ENCODE results near the gene LARGE1. TPM values are rescaled to one million over a fixed set of nuclear protein-coding genes. Genes with fewer than 3 reads are reported as not detected.
"Not testable (repeated sequence)": the region's sequence is repeated elsewhere in the genome, so short reads cannot be mapped to it uniquely, and the experiment has no call there.

The LARGE1 gene
- total RNA-seq, 1 donor from 2014 or later: 2.4 TPM

DNA sequence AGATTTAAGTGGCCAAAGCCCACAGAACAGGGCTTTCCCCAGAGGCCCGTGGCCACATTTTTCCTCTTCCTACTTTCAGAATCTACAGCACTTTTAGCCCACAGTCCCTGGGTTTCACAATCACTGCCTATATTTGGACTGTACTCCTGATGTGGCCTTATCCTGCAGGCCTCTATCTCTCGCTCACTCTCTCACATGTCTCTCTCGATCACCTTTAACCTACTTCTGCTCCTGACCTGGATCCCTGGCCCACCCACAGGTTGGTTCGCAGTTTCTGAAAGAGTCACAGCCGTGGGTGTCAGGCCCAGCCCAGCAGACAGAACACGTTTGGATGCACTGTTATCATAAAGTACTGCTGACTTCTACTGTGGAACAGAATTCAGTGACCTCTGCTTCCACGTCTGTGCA, 55.5 kb downstream of the LARGE1 start:
- Histone ChIP-seq H3K4me3 (ENCODE audit: low read depth, low read length) (no peak overlapping the region), H3K27me3 (ENCODE audit: control insufficient read depth, insufficient read depth, low read length) (no peaks in the 10 kb centered on the region), H3K36me3 (ENCODE audit: control insufficient read depth, insufficient read depth, low read length) (no peaks in the 10 kb centered on the region)
- TF ChIP-seq, protein P1, sequence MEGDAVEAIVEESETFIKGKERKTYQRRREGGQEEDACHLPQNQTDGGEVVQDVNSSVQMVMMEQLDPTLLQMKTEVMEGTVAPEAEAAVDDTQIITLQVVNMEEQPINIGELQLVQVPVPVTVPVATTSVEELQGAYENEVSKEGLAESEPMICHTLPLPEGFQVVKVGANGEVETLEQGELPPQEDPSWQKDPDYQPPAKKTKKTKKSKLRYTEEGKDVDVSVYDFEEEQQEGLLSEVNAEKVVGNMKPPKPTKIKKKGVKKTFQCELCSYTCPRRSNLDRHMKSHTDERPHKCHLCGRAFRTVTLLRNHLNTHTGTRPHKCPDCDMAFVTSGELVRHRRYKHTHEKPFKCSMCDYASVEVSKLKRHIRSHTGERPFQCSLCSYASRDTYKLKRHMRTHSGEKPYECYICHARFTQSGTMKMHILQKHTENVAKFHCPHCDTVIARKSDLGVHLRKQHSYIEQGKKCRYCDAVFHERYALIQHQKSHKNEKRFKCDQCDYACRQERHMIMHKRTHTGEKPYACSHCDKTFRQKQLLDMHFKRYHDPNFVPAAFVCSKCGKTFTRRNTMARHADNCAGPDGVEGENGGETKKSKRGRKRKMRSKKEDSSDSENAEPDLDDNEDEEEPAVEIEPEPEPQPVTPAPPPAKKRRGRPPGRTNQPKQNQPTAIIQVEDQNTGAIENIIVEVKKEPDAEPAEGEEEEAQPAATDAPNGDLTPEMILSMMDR (IDR thresholded peaks at IDR 0.05; ENCODE audit: insufficient read depth, low read length, severe bottlenecking): no peak
- FAIRE-seq: peak; percentile 81
- no peak for DNase-seq (ENCODE audit: low read depth)

- TF ChIP-seq, protein P1 (IDR thresholded peaks at IDR 0.05; ENCODE audit: insufficient read depth, low read length, severe bottlenecking): no peak
- FAIRE-seq: peak; percentile 18
- Histone ChIP-seq H3K4me3 (ENCODE audit: low read depth, low read length) (no peak overlapping the region), H3K36me3 (ENCODE audit: control insufficient read depth, insufficient read depth, low read length) (no peaks in the 10 kb centered on the region), H3K27me3 (ENCODE audit: control insufficient read depth, insufficient read depth, low read length) (no peaks in the 10 kb centered on the region)
- no peak for DNase-seq (ENCODE audit: low read depth)
Observed at GRCh38 chr22:33861216-33861875, 58.9 kb downstream of the LARGE1 start.

DNA sequence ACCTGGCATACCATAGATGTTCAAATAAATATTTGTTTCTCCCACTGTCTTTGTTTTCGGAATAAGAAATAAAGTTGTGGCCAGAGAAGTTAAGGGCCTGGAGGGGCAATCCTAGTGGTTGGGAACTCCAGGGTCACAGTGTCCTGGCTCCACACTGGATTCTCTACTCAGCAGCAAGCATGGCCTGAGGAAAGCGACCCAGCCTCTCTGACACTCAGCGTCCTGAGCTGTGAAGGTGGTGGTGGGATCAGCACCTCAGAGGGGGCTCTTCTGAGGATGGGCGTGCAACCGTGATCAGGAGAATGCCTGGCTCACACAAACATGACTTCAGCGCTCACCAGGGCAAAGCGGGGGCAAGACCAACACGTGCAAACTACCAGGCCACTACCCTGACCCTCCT, 59.9 kb downstream of the LARGE1 start:
- Histone ChIP-seq H3K27me3 (ENCODE audit: control insufficient read depth, insufficient read depth, low read length) (no peaks in the 10 kb centered on the region), H3K36me3 (ENCODE audit: control insufficient read depth, insufficient read depth, low read length) (no peaks in the 10 kb centered on the region), H3K4me3 (ENCODE audit: low read depth, low read length) (no peak overlapping the region)
- no peak for FAIRE-seq
- no peak for DNase-seq (ENCODE audit: low read depth)
- TF ChIP-seq, protein P1 (IDR thresholded peaks at IDR 0.05; ENCODE audit: insufficient read depth, low read length, severe bottlenecking): no peak

GRCh38 chr22:33859311-33859710, 61.0 kb downstream of the LARGE1 start:
- Histone ChIP-seq H3K36me3 (ENCODE audit: control insufficient read depth, insufficient read depth, low read length) (no peaks in the 10 kb centered on the region), H3K4me3 (ENCODE audit: low read depth, low read length) (no peak overlapping the region), H3K27me3 (ENCODE audit: control insufficient read depth, insufficient read depth, low read length) (no peaks in the 10 kb centered on the region)
- FAIRE-seq: no peak
- DNase-seq (ENCODE audit: low read depth): no peak
- TF ChIP-seq, protein P1 (IDR thresholded peaks at IDR 0.05; ENCODE audit: insufficient read depth, low read length, severe bottlenecking): no peak

DNA sequence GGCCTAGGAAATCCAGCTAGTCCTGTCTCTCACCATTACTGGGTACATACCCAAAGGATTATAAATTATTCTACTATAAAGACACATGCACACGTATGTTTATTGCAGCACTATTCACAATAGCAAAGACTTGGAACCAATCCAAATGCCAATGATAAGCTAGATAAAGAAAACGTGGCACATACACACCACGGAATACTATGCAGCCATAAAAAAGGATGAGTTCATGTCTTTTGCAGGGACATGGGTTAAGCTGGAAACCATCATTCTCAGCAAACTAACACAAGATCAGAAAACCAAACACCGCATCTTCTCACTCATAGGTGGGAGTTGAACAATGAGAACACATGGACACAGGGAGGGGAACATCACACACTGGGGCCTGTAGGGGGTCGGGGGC, 61.6 kb downstream of the LARGE1 start:
- H3K27me3 ChIP-seq (ENCODE audit: control insufficient read depth, insufficient read depth, low read length); H3K4me3 ChIP-seq (ENCODE audit: low read depth, low read length); FAIRE-seq; DNase-seq (ENCODE audit: low read depth); H3K36me3 ChIP-seq (ENCODE audit: control insufficient read depth, insufficient read depth, low read length): not testable (repeated sequence)

DNA sequence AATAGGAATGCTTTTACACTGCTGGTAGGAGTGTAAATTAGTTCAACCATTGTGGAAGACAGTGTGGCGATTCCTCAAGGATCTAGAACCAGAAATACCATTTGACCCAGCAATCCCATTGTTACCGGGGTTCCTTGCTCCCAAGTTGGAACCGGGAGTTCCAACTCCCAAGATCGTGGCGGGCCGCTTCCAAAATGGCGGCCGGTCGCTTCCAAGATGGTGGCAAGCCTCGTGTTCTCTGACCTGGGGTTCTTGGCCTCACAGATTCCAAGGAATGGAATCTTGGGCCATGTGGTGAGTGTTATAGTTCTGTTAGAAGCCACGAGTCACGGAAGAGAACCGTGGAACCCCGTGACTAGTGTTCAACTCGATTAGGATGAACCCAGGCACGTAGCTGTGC, 62.5 kb downstream of the LARGE1 start:
- not testable (repeated sequence) for DNase-seq (ENCODE audit: low read depth); H3K4me3 ChIP-seq (ENCODE audit: low read depth, low read length); H3K27me3 ChIP-seq (ENCODE audit: control insufficient read depth, insufficient read depth, low read length); FAIRE-seq; H3K36me3 ChIP-seq (ENCODE audit: control insufficient read depth, insufficient read depth, low read length)

DNA sequence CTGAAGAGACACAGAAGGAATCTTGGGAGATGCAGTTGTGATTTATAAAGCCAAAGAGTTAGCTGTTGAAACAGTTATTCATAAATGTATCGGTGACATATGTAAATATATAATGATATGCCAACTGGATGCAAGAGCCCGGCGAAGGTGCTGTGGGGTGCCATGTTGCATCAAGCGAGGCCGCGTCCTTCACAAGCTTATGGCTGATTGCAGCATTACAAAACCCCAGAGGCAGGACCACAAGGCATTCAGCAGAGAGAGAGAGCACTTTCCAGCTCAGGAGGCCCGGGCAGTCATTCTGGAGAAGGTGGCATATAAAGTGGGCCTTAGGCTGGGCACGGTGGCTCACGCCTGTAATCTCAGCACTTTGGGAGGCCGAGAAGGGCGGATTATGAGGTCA, 65.6 kb downstream of the LARGE1 start:
- no peak for FAIRE-seq
- TF ChIP-seq, protein P1 (IDR thresholded peaks at IDR 0.05; ENCODE audit: insufficient read depth, low read length, severe bottlenecking): no peak
- no peak for DNase-seq (ENCODE audit: low read depth)
- Histone ChIP-seq H3K36me3 (ENCODE audit: control insufficient read depth, insufficient read depth, low read length) (no peaks in the 10 kb centered on the region), H3K27me3 (ENCODE audit: control insufficient read depth, insufficient read depth, low read length) (no peaks in the 10 kb centered on the region), H3K4me3 (ENCODE audit: low read depth, low read length) (no peak overlapping the region)
